ENCODE results near the gene MAPK8IP1. TPM values are rescaled to one million over a fixed set of nuclear protein-coding genes. Genes with fewer than 3 reads are reported as not detected.

Gene MAPK8IP1
- total RNA-seq, 4 donors from 2014 or later, result 9.5 to 25.1 (median 17.4) TPM

GRCh38 chr11:45860348-45860747 lies 25.1 kb upstream of the MAPK8IP1 start:
- DNase-seq, result no peak
- peaks cover 39 to 42% of the 10 kb centered on the region in 2 donors for H3K36me3 ChIP-seq
- WGBS, 2 donors, result 79 to 94% methylated on average over 5 of the region's 5 CpGs
- intact Hi-C loops (cut with DNase I), result no loop called here
- H3K4me3 ChIP-seq (replicated peaks in 1 of 3), result no peak overlapping the region
- peak overlapping the region; percentile 87 to 91 (median 89) for H3K27ac ChIP-seq
- H3K27me3 ChIP-seq, result no peaks in the 10 kb centered on the region
- no peaks in the 10 kb centered on the region for H3K9me3 ChIP-seq
- H3K4me1 ChIP-seq, result peaks cover 51 to 54% of the 10 kb centered on the region in 2 donors
- TF ChIP-seq POLR2A (IDR thresholded peaks at IDR 0.05), result no peak
- TF ChIP-seq CTCF (IDR thresholded peaks at IDR 0.05), result no peak

- Histone ChIP-seq H3K36me3 (peaks cover 39 to 46% of the 10 kb centered on the region in 2 donors), H3K27me3 (no peaks in the 10 kb centered on the region), H3K27ac (peak overlapping the region in 2 of 3 donors; percentile 87 to 89), H3K9me3 (no peaks in the 10 kb centered on the region), H3K4me3 (replicated peaks in 1 of 3) (no peak overlapping the region), H3K4me1 (peaks cover 45 to 49% of the 10 kb centered on the region in 2 donors)
- TF ChIP-seq POLR2A (IDR thresholded peaks at IDR 0.05) (no peak), CTCF (IDR thresholded peaks at IDR 0.05) (no peak)
- intact Hi-C loops (cut with DNase I), result no loop called here
- DNase-seq, result no peak
- 87 to 94% methylated on average over 8 to 10 of the region's 10 CpGs for WGBS, 2 donors
These were observed 24.5 kb upstream of the MAPK8IP1 start for GRCh38 chr11:45860764-45861510.

GRCh38 chr11:45864041-45864440 lies 21.4 kb upstream of the MAPK8IP1 start:
- Histone ChIP-seq H3K27me3 (no peaks in the 10 kb centered on the region), H3K36me3 (peaks cover 62 to 71% of the 10 kb centered on the region in 2 donors), H3K9me3 (no peaks in the 10 kb centered on the region), H3K27ac (no peak overlapping the region), H3K4me1 (peaks cover 15 to 18% of the 10 kb centered on the region in 2 donors), H3K4me3 (replicated peaks in 1 of 3) (no peak overlapping the region)
- DNase-seq, result no peak
- intact Hi-C loops (cut with DNase I), result no loop called here
- no peak for TF ChIP-seq CTCF (IDR thresholded peaks at IDR 0.05)
- no peak for TF ChIP-seq POLR2A (IDR thresholded peaks at IDR 0.05)

- WGBS, 2 donors, result 100% methylated on average over 3 to 6 of the region's 12 CpGs
- intact Hi-C loops (cut with DNase I), result no loop called here
- Histone ChIP-seq H3K4me3 (replicated peaks in 1 of 3) (no peak overlapping the region), H3K27me3 (no peaks in the 10 kb centered on the region), H3K27ac (no peak overlapping the region), H3K9me3 (no peaks in the 10 kb centered on the region), H3K36me3 (peaks cover 69 to 83% of the 10 kb centered on the region in 2 donors), H3K4me1 (no peaks in the 10 kb centered on the region)
- DNase-seq, result no peak
- TF ChIP-seq CTCF (IDR thresholded peaks at IDR 0.05), result no peak
- TF ChIP-seq POLR2A (IDR thresholded peaks at IDR 0.05), result no peak
These were observed 15.9 kb upstream of the MAPK8IP1 start for GRCh38 chr11:45869551-45869950.

- no peak overlapping the region for H3K4me3 ChIP-seq (replicated peaks in 1 of 3)
- H3K4me1 ChIP-seq, result no peaks in the 10 kb centered on the region
- TF ChIP-seq POLR2A (IDR thresholded peaks at IDR 0.05), result no peak
- TF ChIP-seq CTCF (IDR thresholded peaks at IDR 0.05), result no peak
- DNase-seq, result no peak
- peaks cover 69 to 82% of the 10 kb centered on the region in 2 donors for H3K36me3 ChIP-seq
- WGBS, 2 donors, result 95 to 97% methylated on average over 4 of the region's 4 CpGs
- H3K27me3 ChIP-seq, result no peaks in the 10 kb centered on the region
- H3K27ac ChIP-seq, result no peak overlapping the region
- intact Hi-C loops (cut with DNase I), result no loop called here
- no peaks in the 10 kb centered on the region for H3K9me3 ChIP-seq
These were observed 14.7 kb upstream of the MAPK8IP1 start for GRCh38 chr11:45870706-45871105.

All from thyroid gland (tissue), 4 donors.